WTC11 (cell line): ENCODE data around the gene ARHGEF18. TPM values are rescaled to one million over a fixed set of nuclear protein-coding genes. Genes with fewer than 3 reads are reported as not detected.

Source experiments
- ATAC-seq: fragments of 200-7000 bp; cut with Tn5 transposase; 2 replicates; pipeline ENCODE4 v1.10.0; 2021; ENCODE audit warnings: mild to moderate bottlenecking, moderate library complexity
- CTCF ChIA-PET: fragments of 300-600 bp; sonication (Branson Sonifier 250); formaldehyde crosslinking; loops from one replicate; lab custom pipeline; 2021; ENCODE audit warnings: antibody characterized with exemption; lab: Charles Lee
- POLR2A ChIA-PET: fragments of 350-600 bp; sonication (Branson Sonifier 250); formaldehyde crosslinking; loops from one replicate; lab custom pipeline; 2021; ENCODE audit warnings: antibody characterized with exemption; lab: Charles Lee
- DNase-seq: peaks from one replicate; pipeline ENCODE4 v3.0.0; 2021; ENCODE audit warnings: low spot score
- H3K27ac Mint-ChIP-seq: 2 replicates; pipeline ENCODE4 v1.8.0; 2021; ENCODE audit warnings: mixed read lengths
- H3K27me3 Mint-ChIP-seq: 2 replicates; pipeline ENCODE4 v1.8.0; 2021; ENCODE audit warnings: low read depth, mild to moderate bottlenecking, moderate library complexity, mixed read lengths
- H3K36me3 Mint-ChIP-seq: 2 replicates; pipeline ENCODE4 v1.8.0; 2021; ENCODE audit warnings: mixed read lengths
- H3K4me1 Mint-ChIP-seq: 2 replicates; pipeline ENCODE4 v1.8.0; 2022; ENCODE audit warnings: mixed read lengths
- H3K4me3 Mint-ChIP-seq: 2 replicates; pipeline ENCODE4 v1.8.0; 2021; ENCODE audit warnings: mild to moderate bottlenecking, moderate library complexity, mixed read lengths
- H3K9me3 Mint-ChIP-seq: 2 replicates; pipeline ENCODE4 v1.8.0; 2021; ENCODE audit warnings: mixed read lengths
- ETV6 ChIP-seq: sonication (generic); formaldehyde crosslinking; IDR thresholded peaks from 2 replicates; pipeline ENCODE4 v1.8.1; 2022; ENCODE audit warnings: mild to moderate bottlenecking, missing genetic modification reagents
- FOXJ3 ChIP-seq: sonication (generic); formaldehyde crosslinking; IDR thresholded peaks from 2 replicates; pipeline ENCODE4 v1.9.0; 2021; ENCODE audit warnings: missing genetic modification reagents, mild to moderate bottlenecking, borderline replicate concordance
- GRHL2 ChIP-seq: fragments of 250-450 bp; sonication (Bioruptor Pico); IDR thresholded peaks from 2 replicates; pipeline ENCODE4 v1.8.0; 2022; ENCODE audit warnings: mild to moderate bottlenecking, moderate library complexity; ENCODE audit not compliant: insufficient replicate concordance, severe bottlenecking
- JUN ChIP-seq: sonication (generic); formaldehyde crosslinking; IDR thresholded peaks from 2 replicates; pipeline ENCODE4 v1.8.0; 2023; ENCODE audit warnings: mild to moderate bottlenecking, missing genetic modification reagents
- NR3C1 ChIP-seq: sonication (generic); formaldehyde crosslinking; conservative IDR thresholded peaks from 2 replicates; pipeline ENCODE4 v1.8.1; 2023; ENCODE audit warnings: low read depth, mild to moderate bottlenecking, missing genetic modification reagents
- PRRX2 ChIP-seq: fragments of 250-450 bp; sonication (Bioruptor Pico); IDR thresholded peaks from 2 replicates; pipeline ENCODE4 v1.8.0; 2021; ENCODE audit warnings: mild to moderate bottlenecking
- SOX15 ChIP-seq: fragments of 250-450 bp; sonication (Bioruptor Pico); IDR thresholded peaks from 2 replicates; pipeline ENCODE4 v1.9.0; 2021; ENCODE audit warnings: mild to moderate bottlenecking
- TEAD4 ChIP-seq: sonication (generic); formaldehyde crosslinking; IDR thresholded peaks from 2 replicates; pipeline ENCODE4 v1.8.0; 2022; ENCODE audit warnings: mild to moderate bottlenecking, missing genetic modification reagents
- TP53 ChIP-seq: sonication (generic); formaldehyde crosslinking; IDR thresholded peaks from 2 replicates; pipeline ENCODE4 v1.8.1; 2023; ENCODE audit warnings: mild to moderate bottlenecking, missing genetic modification reagents
- total RNA-seq: library from RNA; stranded (reverse); gene quantifications from 3 replicates; pipeline ENCODE4 v1.2.3, GENCODE V29; 2021
- TF ChIP-seq, protein P1 (sequence below): sonication (generic); formaldehyde crosslinking; IDR thresholded peaks from 2 replicates; pipeline ENCODE4 v1.8.0; 2022; ENCODE audit warnings: missing genetic modification reagents
- TF ChIP-seq, protein P2 (sequence below): fragments of 250-450 bp; sonication (Bioruptor Pico); conservative IDR thresholded peaks from 2 replicates; pipeline ENCODE4 v1.9.0; 2021; ENCODE audit warnings: mild to moderate bottlenecking
- TF ChIP-seq, protein P3 (sequence below): sonication (generic); formaldehyde crosslinking; IDR thresholded peaks from 2 replicates; pipeline ENCODE4 v1.8.1; 2022; ENCODE audit warnings: missing genetic modification reagents, borderline replicate concordance
- TF ChIP-seq, protein P4 (sequence below): fragments of 200-600 bp; IDR thresholded peaks from 2 replicates; pipeline ENCODE4 v1.8.0; 2022; ENCODE audit warnings: antibody characterized with exemption

ARHGEF18 gene
- total RNA-seq, 1 experiment from 2014 or later = 56.1 TPM

DNA sequence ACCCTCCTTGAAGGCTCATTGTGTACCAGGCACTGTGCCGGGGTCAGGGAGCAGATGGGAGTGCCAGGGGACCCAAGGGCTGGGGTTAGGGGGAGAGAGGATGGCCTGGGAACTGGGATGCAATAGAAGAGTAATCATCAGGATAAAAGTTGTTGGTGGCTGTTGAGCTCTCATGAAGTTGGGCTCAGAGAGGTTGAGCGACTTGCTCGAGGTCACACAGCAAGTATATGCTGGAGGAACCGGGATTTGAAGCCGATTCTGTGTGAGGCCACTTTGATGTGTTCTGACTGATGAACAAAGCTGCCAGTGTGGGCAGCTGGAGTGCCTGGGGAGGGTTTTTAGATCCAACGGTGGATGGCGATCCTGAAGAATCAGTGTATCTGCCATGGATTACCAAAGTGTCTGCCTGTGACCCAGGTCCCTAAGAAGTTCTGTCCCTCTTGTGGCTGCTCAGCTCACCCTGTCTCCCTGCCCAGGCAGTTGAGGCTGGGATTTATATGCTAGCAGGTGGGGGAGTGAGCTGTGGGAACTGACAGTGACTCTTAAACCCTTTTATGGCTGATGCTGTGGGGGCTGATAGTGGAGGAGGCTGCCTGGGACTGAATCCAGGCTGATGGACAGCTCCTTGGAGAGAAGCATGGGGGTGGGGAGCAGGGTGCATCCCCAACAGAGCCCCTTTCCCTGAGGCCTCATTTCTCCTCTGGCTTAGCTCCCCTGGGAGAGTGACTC is 8.3 kb downstream of the ARHGEF18 start (continued):
- TF ChIP-seq FOXJ3 (CRISPR knock-in tag) (no peak), TP53 (CRISPR knock-in tag) (no peak), SOX15 (no peak), PRRX2 (CRISPR knock-in tag) (no peak), GRHL2 (CRISPR knock-in tag) (no peak), ETV6 (no peak), NR3C1 (CRISPR knock-in tag) (no peak), TEAD4 (CRISPR knock-in tag) (no peak)
- TF ChIP-seq, all 79 proteins: peak for 0

DNA sequence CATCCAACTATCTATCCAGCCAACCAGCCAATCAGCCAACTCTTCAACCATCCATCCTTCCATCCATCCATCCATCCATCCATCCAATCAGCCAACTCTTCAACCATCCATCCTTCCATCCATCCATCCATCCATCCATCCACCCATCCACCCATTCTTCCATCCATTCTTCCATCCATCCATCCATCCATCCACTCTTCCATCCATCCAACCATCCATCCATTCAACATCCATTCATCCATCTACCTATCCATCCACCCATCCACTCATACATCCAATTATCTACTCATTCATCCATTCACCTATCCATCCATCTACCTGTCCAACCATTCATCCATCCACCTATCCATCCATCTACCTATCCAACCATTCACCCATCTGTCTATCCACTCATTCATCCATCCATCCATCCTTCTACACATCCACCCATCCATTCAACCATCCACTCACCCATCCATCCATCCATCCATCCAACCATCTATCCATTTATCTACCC is 9.4 kb downstream of the ARHGEF18 start:
- CTCF ChIA-PET = interaction anchor here (0.9 kb wide), 1 partner anchor 210 kb away, joined by 3 read pairs; no protein-coding TSS in a partner anchor

More for the DNA sequence above, 9.4 kb downstream of the ARHGEF18 start:
- POLR2A ChIA-PET = interaction anchor here (0.6 kb wide), 1 partner anchor 230 kb away, joined by 3 read pairs; no protein-coding TSS in a partner anchor
- Mint-ChIP-seq H3K36me3 (no peaks in the 10 kb centered on the region), H3K9me3 (0 out of 2 replicates have a peak, but pooled peaks cover under 1% of the 10 kb centered on the region), H3K27ac (no peak overlapping the region), H3K27me3 (peaks cover 32% of the 10 kb centered on the region), H3K4me1 (no peaks in the 10 kb centered on the region), H3K4me3 (no peak overlapping the region)
- no peak for ATAC-seq
- DNase-seq = no peak
- TF ChIP-seq, protein P1, sequence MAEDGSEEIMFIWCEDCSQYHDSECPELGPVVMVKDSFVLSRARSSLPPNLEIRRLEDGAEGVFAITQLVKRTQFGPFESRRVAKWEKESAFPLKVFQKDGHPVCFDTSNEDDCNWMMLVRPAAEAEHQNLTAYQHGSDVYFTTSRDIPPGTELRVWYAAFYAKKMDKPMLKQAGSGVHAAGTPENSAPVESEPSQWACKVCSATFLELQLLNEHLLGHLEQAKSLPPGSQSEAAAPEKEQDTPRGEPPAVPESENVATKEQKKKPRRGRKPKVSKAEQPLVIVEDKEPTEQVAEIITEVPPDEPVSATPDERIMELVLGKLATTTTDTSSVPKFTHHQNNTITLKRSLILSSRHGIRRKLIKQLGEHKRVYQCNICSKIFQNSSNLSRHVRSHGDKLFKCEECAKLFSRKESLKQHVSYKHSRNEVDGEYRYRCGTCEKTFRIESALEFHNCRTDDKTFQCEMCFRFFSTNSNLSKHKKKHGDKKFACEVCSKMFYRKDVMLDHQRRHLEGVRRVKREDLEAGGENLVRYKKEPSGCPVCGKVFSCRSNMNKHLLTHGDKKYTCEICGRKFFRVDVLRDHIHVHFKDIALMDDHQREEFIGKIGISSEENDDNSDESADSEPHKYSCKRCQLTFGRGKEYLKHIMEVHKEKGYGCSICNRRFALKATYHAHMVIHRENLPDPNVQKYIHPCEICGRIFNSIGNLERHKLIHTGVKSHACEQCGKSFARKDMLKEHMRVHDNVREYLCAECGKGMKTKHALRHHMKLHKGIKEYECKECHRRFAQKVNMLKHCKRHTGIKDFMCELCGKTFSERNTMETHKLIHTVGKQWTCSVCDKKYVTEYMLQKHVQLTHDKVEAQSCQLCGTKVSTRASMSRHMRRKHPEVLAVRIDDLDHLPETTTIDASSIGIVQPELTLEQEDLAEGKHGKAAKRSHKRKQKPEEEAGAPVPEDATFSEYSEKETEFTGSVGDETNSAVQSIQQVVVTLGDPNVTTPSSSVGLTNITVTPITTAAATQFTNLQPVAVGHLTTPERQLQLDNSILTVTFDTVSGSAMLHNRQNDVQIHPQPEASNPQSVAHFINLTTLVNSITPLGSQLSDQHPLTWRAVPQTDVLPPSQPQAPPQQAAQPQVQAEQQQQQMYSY (CRISPR knock-in tag) = no peak
- TF ChIP-seq JUN (CRISPR knock-in tag) = no peak
- TF ChIP-seq, protein P2, sequence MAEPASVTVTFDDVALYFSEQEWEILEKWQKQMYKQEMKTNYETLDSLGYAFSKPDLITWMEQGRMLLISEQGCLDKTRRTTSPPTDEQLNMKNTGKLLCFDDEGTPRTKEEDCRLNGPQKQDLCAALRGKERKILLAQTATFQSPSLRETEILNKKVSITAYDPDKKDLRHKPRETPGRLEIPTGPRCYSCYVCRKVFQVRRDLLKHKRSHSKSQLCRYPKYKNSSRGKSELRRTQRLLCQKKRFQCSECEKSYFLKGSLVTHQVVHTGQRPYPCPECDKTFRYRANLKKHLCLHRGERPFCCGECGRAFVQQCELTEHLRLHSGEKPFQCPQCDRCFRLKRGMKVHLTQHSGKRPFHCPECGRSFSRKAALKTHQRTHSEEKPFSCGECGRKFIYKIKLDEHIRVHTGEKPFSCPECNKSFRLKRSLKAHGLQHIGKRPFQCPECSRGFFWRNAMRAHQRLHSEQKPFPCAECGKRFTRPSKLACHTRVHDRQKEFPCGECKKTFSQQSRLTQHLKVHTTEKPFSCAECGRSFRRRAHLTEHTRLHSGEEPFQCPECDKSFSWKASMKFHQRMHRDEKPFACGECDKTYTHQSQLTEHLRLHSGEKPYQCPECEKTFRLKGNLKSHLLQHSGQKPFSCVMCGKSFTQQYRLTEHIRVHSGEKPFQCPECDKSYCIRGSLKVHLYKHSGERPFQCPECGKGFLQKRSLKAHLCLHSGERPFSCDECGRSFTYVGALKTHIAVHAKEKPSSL = no peak
- TF ChIP-seq, protein P3, sequence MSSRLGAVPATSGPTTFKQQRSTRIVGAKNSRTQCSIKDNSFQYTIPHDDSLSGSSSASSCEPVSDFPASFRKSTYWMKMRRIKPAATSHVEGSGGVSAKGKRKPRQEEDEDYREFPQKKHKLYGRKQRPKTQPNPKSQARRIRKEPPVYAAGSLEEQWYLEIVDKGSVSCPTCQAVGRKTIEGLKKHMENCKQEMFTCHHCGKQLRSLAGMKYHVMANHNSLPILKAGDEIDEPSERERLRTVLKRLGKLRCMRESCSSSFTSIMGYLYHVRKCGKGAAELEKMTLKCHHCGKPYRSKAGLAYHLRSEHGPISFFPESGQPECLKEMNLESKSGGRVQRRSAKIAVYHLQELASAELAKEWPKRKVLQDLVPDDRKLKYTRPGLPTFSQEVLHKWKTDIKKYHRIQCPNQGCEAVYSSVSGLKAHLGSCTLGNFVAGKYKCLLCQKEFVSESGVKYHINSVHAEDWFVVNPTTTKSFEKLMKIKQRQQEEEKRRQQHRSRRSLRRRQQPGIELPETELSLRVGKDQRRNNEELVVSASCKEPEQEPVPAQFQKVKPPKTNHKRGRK (CRISPR knock-in tag) = no peak
- TF ChIP-seq, protein P4, sequence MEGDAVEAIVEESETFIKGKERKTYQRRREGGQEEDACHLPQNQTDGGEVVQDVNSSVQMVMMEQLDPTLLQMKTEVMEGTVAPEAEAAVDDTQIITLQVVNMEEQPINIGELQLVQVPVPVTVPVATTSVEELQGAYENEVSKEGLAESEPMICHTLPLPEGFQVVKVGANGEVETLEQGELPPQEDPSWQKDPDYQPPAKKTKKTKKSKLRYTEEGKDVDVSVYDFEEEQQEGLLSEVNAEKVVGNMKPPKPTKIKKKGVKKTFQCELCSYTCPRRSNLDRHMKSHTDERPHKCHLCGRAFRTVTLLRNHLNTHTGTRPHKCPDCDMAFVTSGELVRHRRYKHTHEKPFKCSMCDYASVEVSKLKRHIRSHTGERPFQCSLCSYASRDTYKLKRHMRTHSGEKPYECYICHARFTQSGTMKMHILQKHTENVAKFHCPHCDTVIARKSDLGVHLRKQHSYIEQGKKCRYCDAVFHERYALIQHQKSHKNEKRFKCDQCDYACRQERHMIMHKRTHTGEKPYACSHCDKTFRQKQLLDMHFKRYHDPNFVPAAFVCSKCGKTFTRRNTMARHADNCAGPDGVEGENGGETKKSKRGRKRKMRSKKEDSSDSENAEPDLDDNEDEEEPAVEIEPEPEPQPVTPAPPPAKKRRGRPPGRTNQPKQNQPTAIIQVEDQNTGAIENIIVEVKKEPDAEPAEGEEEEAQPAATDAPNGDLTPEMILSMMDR = no peak
- TF ChIP-seq FOXJ3 (CRISPR knock-in tag) = no peak
